ENCODE results near the gene TFIP11.

TFIP11 gene

GRCh38 chr22:26502688-26503561 lies 9.3 kb downstream of the TFIP11 start:
- in situ Hi-C loops (cut with MboI; ENCODE audit: low sequenced_read_pairs, unreplicated experiment) = no loop called here
- peak; percentile 28 for TF ChIP-seq CTCF (IDR thresholded peaks at IDR 0.05; ENCODE audit: borderline replicate concordance, control extremely low read depth, extremely low read depth, insufficient read depth, missing control alignments)
- DNase-seq (ENCODE audit: low spot score) = peak; percentile 75

- in situ Hi-C loops (cut with MboI; ENCODE audit: low sequenced_read_pairs, unreplicated experiment) = no loop called here
Measured at GRCh38 chr22:26501996-26502395, 10.3 kb downstream of the TFIP11 start.

GRCh38 chr22:26499188-26499703 lies 13.0 kb downstream of the TFIP11 start:
- DNase-seq (ENCODE audit: low spot score) = no peak
- TF ChIP-seq CTCF (IDR thresholded peaks at IDR 0.05; ENCODE audit: borderline replicate concordance, control extremely low read depth, extremely low read depth, insufficient read depth, missing control alignments) = no peak
- in situ Hi-C loops (cut with MboI; ENCODE audit: low sequenced_read_pairs, unreplicated experiment) = no loop called here

More at GRCh38 chr22:26501996-26502395, 10.3 kb downstream of the TFIP11 start:
- DNase-seq (ENCODE audit: low spot score) = no peak
- TF ChIP-seq CTCF (IDR thresholded peaks at IDR 0.05; ENCODE audit: borderline replicate concordance, control extremely low read depth, extremely low read depth, insufficient read depth, missing control alignments) = no peak

- in situ Hi-C loops (cut with MboI; ENCODE audit: low sequenced_read_pairs, unreplicated experiment) = no loop called here
- no peak for TF ChIP-seq CTCF (IDR thresholded peaks at IDR 0.05; ENCODE audit: borderline replicate concordance, control extremely low read depth, extremely low read depth, insufficient read depth, missing control alignments)
Measured at GRCh38 chr22:26496456-26496855, 15.8 kb downstream of the TFIP11 start.

GRCh38 chr22:26494506-26494905 lies 17.8 kb downstream of the TFIP11 start:
- DNase-seq (ENCODE audit: low spot score) = no peak
- no peak for TF ChIP-seq CTCF (IDR thresholded peaks at IDR 0.05; ENCODE audit: borderline replicate concordance, control extremely low read depth, extremely low read depth, insufficient read depth, missing control alignments)
- in situ Hi-C loops (cut with MboI; ENCODE audit: low sequenced_read_pairs, unreplicated experiment) = no loop called here

More at GRCh38 chr22:26496456-26496855, 15.8 kb downstream of the TFIP11 start:
- DNase-seq (ENCODE audit: low spot score) = no peak

- TF ChIP-seq CTCF (IDR thresholded peaks at IDR 0.05; ENCODE audit: borderline replicate concordance, control extremely low read depth, extremely low read depth, insufficient read depth, missing control alignments) = no peak
- in situ Hi-C loops (cut with MboI; ENCODE audit: low sequenced_read_pairs, unreplicated experiment) = no loop called here
- no peak for DNase-seq (ENCODE audit: low spot score)
Measured at GRCh38 chr22:26492220-26492619, 20.1 kb downstream of the TFIP11 start.

All from GM13976 (cell line).